AG08395 (cell line): Measurements from ENCODE around the gene GART.
"Not testable (repeated sequence)": the region's sequence is repeated elsewhere in the genome, so short reads cannot be mapped to it uniquely, and the experiment has no call there.

ENCODE experiments used
- DNase-seq: peaks from one replicate; pipeline ENCODE4 v3.0.0; 2012; ENCODE audit warnings: mixed read lengths, low spot score

Gene GART

GRCh38 chr21:33512481-33512880, 29.4 kb downstream of the GART start:
- DNase-seq, result no peak

GRCh38 chr21:33511639-33512038, 30.3 kb downstream of the GART start:
- DNase-seq, result no peak

DNA sequence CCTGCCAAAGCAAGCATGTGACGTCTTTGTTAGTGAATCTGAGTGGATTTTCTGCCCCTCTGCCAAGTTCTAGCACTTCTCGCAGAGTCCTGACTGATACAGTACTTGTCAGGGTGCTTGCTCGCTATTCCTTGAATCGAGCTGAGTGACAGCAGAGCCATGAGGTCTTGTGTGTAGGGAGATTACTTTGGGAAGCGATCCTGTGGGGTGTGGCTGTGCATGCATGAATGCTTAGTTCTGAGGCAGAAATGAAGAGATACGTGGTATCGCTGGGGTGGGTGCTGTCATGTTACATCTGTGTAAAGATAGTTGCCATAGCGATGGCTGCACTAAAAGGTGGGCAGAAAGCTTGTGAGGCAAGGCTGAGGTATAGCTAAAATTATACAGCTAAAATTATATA, 31.1 kb downstream of the GART start:
- no peak for DNase-seq

- not testable (repeated sequence) for DNase-seq
These were observed 34.9 kb downstream of the GART start for GRCh38 chr21:33507003-33507402.

DNA sequence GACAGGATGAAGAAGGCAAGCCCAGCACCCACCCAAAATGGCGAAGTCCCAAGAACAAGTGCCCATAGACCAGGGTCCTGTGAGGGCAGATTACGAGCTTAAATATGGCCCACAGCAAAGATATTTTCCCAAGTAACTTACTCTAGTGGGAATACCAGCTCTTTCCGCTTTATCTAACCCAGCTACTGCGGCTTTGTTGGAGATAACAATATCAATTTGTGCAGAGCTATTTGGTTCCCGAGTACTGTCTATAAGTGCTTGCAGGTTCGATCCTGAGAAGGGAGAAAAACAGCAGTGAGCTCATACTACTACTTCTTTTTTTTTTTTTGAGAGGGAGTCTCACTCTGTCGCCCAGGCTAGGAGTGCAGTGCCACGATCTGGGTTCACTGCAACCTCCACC, 36.1 kb downstream of the GART start:
- DNase-seq, result no peak

- no peak for DNase-seq
These were observed 45.6 kb downstream of the GART start for GRCh38 chr21:33496345-33496744.

GRCh38 chr21:33495743-33496142, 46.2 kb downstream of the GART start:
- DNase-seq, result no peak

DNA sequence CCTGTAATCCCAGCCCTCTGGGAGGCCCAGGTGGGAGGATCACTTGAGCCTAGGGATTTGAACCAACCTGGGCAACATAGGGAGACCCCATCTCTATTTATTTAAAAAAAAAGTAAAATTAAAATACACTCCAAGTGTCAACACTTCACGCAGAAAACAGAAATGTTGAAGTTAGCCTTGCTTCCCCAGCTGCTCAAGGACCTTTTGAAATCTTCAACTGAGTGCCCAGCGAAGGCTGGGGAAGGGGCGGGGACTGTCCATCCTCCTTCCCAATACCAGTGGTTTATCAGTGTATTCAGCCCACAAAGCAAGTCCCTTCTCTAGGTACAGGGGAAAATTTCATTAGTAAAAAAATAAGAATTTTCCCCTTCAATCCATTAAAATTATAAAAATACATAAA, 48.2 kb downstream of the GART start:
- no peak for DNase-seq

DNA sequence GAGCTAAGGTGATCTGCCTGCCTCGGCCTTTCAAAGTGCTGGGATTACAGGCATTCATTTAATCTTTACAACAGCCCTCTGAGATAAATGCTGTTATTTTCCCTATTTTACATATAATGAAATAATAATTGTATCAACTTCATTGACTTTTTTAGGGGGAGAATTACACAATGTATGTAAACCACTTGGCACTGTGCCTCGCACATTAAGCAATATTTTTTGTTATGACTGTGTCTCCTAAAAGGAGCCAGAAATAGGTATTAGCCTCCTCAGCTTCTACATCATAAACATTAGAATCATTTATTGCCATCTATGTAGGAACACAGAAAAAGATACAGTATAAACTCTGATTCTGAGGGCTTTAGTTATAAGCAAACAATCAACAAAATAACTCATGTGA, 49.3 kb downstream of the GART start:
- DNase-seq, result no peak

GRCh38 chr21:33491373-33492102, 50.4 kb downstream of the GART start, which contains the start of gene DNAJC28:
TSS of gene DNAJC28 (minus strand) at chr21:33491716. CDS start at chr21:33489393, 2,323 bp downstream.
- peak; percentile 96 for DNase-seq

GRCh38 chr21:33490991-33491372, 50.9 kb downstream of the GART start:
- DNase-seq, result no peak

GRCh38 chr21:33488936-33489335, 53.0 kb downstream of the GART start:
- no peak for DNase-seq

GRCh38 chr21:33487996-33488395, 53.9 kb downstream of the GART start:
- DNase-seq, result no peak

DNA sequence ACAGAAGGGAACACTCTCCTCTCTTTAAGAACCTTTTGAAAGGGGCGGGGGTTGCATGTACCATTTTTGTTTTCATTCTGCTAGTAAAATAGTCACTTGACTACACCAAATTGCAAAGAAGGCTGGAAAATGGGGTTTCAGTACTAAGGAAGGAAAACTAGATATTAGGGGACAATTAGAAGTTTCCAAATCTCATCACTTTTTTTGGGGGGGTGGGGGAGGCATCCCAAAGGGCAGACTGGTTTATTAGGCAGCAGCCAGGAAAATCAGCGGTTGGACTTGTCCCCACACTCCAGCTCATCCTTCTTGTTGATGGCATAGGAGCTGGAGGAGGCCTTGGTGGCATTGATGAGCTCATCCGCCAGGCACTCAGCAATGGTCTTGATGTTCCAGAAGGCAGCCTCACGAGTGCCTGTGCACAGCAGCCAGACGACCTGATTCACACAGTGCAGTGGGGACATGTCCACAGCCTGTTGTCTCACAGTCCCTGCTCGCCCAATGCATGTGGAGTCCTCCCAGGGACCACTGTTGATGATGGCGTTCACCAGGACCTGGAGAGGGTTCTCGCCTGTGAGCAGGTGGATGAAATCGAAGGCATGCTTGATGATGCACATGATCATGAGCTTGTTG, 60.5 kb downstream of the GART start:
- DNase-seq, result no peak

DNA sequence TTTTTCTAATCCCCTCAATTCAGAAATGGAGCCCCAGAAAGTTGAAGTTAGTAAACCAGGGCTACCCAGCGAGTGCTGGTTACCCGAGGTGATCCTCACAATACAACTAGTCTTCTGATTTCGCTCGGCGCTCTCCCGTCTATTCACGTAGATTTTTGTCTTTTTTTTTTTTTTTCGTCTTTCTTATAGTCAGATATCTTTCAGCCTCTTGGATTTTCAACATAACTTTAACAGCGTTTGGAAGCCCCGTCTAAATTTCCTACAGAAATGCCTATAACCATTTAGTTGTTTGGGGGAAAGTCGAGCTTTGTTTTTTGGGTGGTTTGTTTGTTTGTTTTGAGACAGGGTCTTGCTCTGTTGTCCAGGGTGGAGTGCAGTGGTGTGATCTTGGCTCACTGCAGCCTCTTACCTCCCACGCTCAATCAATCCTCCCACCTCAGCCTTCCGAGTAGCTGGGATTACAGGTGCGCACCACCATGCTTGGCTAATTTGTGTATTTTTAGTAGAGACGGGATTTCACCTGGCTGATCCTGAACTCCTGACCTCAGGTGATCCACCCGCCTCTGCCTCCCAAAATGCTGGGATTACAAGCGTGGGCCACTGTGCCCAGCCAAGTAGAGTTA, 61.3 kb downstream of the GART start:
- DNase-seq, result no peak

DNA sequence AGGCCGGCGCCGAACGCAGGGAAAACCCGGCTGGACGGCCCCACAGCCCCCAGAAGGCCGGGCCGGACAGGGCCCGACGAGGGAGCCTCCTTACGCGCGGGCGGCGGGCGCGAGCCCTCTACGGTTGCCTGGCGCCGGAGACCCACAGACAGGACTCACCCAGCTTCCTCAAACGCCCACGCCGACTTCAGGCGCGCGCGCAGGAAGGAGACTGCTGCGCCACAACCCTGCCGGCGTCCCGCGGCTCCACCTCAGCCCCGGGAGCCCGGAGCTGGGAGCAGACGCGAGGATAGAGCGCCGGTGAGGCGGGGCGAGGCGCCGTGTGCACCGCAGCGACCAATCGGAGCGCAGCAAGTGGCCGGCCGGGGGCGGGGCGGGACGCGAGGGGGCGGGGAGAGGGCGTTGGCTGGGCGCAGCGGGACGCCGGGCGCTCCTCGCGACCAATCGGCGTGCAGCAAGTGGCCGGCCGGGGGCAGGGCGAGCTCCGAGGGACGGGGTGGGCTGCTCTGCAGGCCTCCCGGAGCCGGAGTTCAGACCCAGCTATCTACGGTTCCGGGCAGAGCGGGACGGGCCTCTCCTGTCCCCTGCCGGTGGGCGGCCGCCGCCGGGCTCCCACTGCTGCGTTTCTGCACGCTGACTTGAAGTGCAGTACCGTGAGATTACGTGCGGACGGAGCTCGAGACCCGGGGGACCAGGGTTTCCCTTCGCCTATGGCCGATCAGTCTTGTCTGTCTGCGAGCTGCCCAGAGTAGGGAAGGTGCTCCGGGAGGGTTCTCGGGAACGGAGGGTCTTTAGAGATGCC, 62.0 kb downstream of the GART start, which contains the start of gene TMEM50B:
Gene TMEM50B (minus strand): TSS at position 296 of the 802 bp plus-strand sequence. CDS start 11,089 bp downstream, outside the sequence.
- peak; percentile 98 for DNase-seq

- peak; percentile 54 for DNase-seq
These were observed 62.8 kb downstream of the GART start for GRCh38 chr21:33478935-33479678.

DNA sequence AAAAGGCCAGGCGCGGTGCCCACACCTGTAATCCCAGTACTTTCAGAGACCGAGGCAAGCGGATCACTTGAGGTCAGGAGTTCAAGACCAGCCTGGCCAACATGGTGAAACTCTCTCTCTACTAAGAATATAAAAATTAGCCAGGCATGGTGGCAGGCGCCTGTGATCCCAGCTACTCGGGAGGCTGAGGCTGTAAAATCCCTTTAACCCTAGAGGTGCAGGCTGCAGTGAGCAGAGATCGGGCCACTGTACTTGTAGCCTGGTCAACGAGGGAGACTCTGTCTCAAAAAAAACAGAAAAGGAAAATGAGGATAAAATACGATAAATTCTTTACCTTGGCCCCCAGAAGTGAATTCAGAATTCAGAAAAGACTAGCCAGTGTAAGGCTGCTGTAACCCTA, 63.7 kb downstream of the GART start:
- DNase-seq, result no peak

- no peak for DNase-seq
These were observed 64.9 kb downstream of the GART start for GRCh38 chr21:33477066-33477465.

- DNase-seq, result no peak
These were observed 68.6 kb downstream of the GART start for GRCh38 chr21:33473344-33473743.

DNA sequence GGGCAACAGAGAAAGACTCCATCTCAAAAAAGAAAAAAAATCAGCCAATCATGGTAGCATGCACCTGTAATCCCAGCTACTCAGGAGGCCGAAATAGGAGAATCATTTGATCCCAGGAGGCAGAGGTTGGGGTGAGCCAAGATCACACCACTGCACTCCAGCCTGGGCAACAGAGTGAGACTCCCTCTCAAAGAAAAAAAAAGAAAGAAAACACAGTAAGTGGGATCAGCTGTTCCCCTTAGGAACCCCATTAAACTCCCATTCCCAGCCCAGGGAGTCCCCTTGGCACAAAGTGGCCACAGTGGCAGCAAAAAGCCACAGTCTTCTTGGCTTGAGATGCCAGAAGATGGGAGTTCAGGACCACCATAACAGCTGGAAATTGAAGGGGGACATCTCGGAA, 71.2 kb downstream of the GART start:
- no peak for DNase-seq

DNA sequence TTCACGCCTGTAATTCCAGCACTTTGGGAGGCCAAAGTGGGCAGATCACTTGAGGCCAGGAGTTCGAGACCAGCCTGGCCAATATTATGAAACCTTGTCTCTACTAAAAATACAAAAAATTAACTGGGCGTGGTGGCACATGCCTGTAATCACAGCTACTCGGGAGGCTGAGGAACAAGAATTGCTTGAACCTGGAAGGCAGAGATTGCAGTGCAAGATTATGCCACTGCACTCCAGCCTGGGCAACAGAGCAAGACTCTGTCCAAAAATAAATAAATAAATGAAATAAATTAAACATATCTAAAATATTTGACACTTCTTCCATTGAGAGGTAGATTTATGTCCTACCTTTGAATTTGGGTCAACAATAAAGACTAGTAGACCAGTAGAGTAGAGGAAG, 72.7 kb downstream of the GART start:
- DNase-seq, result not testable (repeated sequence)
